BJ (cell line): ENCODE data around the gene INPP5D. TPM values are rescaled to one million over a fixed set of nuclear protein-coding genes. Genes with fewer than 3 reads are reported as not detected.

Source experiments
- CTCF ChIA-PET: fragments of 350-600 bp; formaldehyde crosslinking; extraction: SDS; loops from one replicate; lab custom pipeline; 2021; ENCODE audit warnings: antibody characterized with exemption, inconsistent platforms; lab: Yijun Ruan, JAX
- POLR2A ChIA-PET: fragments of 300-600 bp; sonication (Branson Sonifier 250); formaldehyde crosslinking; extraction: SDS; loops from one replicate; lab custom pipeline; 2021; ENCODE audit warnings: antibody characterized with exemption; lab: Charles Lee
- DNase-seq: peaks from one replicate; pipeline ENCODE4 v3.0.0-alpha.2; 2011; ENCODE audit warnings: low read depth
- H3K27me3 ChIP-seq: 2 replicates; pipeline ENCODE4 v1.6.0; 2011; ENCODE audit warnings: low read length; ENCODE audit not compliant: control insufficient read depth, insufficient read depth
- H3K36me3 ChIP-seq: 2 replicates; pipeline ENCODE4 v1.5.1; 2011; ENCODE audit warnings: low read length; ENCODE audit not compliant: control insufficient read depth, insufficient read depth
- H3K4me3 ChIP-seq: 2 replicates; pipeline ENCODE4 v1.5.1; 2011; ENCODE audit warnings: low read depth, mild to moderate bottlenecking, control low read depth, low read length
- polyA plus RNA-seq: library from polyadenylated mRNA; depleted of rRNA; stranded (reverse); fragments of >200 nt; gene quantifications from 2 replicates; pipeline ENCODE4 v1.2.3, GENCODE V29; 2011
- TF ChIP-seq, protein P1 (sequence below): IDR thresholded peaks from 2 replicates; pipeline ENCODE4 v1.5.1; 2011; ENCODE audit warnings: low read depth, mild to moderate bottlenecking, control low read depth, inconsistent platforms, low read length, moderate library complexity; ENCODE audit not compliant: insufficient read depth

Gene INPP5D
- polyA plus RNA-seq, 1 experiment: 0.38 TPM

DNA sequence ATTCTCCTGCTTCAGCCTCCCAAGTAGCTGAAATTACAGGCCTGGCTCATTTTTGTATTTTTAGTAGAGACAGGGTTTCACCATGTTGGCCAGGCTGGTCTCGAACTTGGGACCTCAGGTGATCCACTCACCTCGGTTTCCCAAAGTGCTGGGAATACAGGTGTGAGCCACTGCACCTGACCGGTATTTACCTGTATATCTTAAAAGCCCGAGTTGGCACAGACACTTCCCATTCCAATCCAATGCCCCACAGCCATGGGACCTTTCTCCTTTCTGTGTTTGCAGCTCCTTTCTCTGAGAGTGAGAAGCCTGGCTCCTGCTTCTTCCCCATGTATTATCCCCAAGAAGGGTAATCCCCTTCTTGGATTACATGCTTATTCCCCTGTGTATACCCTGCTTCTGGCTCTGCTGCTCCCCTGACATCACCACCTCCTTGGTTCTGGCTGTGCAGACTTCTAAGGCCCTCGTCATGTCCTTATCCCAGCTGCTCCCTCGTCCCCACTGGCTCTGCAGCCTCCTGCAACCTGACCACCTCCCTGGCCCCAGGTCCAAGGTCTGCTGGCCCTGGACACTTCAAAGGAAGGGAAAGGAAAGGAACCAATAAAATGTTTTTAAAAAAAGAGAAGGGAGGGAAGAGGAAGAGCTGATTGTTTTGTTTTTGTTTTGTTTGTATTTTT lies 52.8 kb downstream of the INPP5D start:
- H3K36me3 ChIP-seq: no peaks in the 10 kb centered on the region
- DNase-seq: no peak
- no peak overlapping the region for H3K4me3 ChIP-seq
- TF ChIP-seq, protein P1, sequence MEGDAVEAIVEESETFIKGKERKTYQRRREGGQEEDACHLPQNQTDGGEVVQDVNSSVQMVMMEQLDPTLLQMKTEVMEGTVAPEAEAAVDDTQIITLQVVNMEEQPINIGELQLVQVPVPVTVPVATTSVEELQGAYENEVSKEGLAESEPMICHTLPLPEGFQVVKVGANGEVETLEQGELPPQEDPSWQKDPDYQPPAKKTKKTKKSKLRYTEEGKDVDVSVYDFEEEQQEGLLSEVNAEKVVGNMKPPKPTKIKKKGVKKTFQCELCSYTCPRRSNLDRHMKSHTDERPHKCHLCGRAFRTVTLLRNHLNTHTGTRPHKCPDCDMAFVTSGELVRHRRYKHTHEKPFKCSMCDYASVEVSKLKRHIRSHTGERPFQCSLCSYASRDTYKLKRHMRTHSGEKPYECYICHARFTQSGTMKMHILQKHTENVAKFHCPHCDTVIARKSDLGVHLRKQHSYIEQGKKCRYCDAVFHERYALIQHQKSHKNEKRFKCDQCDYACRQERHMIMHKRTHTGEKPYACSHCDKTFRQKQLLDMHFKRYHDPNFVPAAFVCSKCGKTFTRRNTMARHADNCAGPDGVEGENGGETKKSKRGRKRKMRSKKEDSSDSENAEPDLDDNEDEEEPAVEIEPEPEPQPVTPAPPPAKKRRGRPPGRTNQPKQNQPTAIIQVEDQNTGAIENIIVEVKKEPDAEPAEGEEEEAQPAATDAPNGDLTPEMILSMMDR: no peak
- ChIA-PET POLR2A (no interaction called here), CTCF (interaction anchor here (0.5 to 0.6 kb wide), 2 partner anchors 132 to 139 kb away, joined by 3 read pairs; partner anchors contain the start of gene ATG16L1)
- peaks cover 1% of the 10 kb centered on the region; the same call in 1 of the 2 replicates for H3K27me3 ChIP-seq

- Histone ChIP-seq H3K27me3 (peaks cover 1% of the 10 kb centered on the region; the same call in 1 of the 2 replicates), H3K36me3 (no peaks in the 10 kb centered on the region), H3K4me3 (no peak overlapping the region)
- TF ChIP-seq, protein P1: no peak
- ChIA-PET POLR2A (no interaction called here), CTCF (no interaction called here)
- DNase-seq: no peak
Observed at GRCh38 chr2:233114421-233114861, 54.3 kb downstream of the INPP5D start.

GRCh38 chr2:233115121-233115520 lies 55.0 kb downstream of the INPP5D start:
- Histone ChIP-seq H3K36me3 (no peaks in the 10 kb centered on the region), H3K4me3 (no peak overlapping the region), H3K27me3 (peaks cover 1% of the 10 kb centered on the region; the same call in 1 of the 2 replicates)
- TF ChIP-seq, protein P1: no peak
- POLR2A ChIA-PET: no interaction called here
- no peak for DNase-seq
- CTCF ChIA-PET: no interaction called here

DNA sequence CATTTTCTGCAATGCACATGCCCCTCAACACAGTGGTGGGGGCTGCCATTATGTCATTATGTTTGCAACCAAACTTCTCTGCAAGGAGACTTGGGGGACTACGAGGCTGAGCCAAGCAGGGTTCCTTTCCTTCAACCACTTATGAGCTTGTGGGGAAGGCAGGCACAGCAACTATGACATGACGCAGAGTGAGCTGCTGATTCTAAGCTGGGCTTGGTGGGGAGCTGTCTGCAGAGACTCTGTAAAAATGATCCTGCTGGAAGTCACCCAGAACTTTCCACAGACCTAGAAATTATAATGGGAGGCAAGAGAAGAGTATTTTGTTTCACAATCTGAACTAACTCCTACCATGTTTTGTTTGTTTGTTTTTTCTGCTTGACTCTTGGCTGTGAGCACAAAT lies 55.6 kb downstream of the INPP5D start:
- DNase-seq: no peak
- no peak overlapping the region for H3K4me3 ChIP-seq
- ChIA-PET POLR2A (no interaction called here), CTCF (no interaction called here)
- H3K36me3 ChIP-seq: no peaks in the 10 kb centered on the region
- TF ChIP-seq, protein P1: no peak
- peaks cover 1% of the 10 kb centered on the region; the same call in 1 of the 2 replicates for H3K27me3 ChIP-seq

DNA sequence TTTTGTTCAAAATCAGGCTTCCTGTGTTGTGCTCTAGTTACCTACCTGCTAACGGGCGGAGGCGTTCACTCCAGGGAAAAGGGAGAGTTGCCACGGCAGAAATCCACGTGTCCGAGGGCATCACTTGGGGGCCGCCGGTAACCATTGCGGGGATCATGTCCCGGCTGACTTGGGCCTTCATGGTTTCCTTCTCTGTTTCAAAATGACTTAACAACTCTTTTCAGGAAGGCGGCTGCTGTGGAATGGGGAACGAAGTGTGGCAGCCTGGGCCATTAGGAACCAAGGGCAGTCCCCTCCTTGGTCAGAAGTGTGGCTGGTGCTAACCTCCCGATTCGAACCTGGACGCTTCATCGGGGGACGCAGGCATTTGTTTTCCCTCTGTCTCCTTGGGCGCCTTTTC lies 56.8 kb downstream of the INPP5D start:
- POLR2A ChIA-PET: no interaction called here
- no peak overlapping the region for H3K4me3 ChIP-seq
- CTCF ChIA-PET: no interaction called here
- H3K27me3 ChIP-seq: peaks cover 1% of the 10 kb centered on the region; the same call in 1 of the 2 replicates
- TF ChIP-seq, protein P1: no peak
- no peak for DNase-seq
- H3K36me3 ChIP-seq: no peaks in the 10 kb centered on the region
